ENCODE results near the gene TBXA2R. TPM values are rescaled to one million over a fixed set of nuclear protein-coding genes. Genes with fewer than 3 reads are reported as not detected.

TBXA2R gene
- total RNA-seq, 4 donors from 2014 or later, result 4.4 to 11.4 (median 7.2) TPM

DNA sequence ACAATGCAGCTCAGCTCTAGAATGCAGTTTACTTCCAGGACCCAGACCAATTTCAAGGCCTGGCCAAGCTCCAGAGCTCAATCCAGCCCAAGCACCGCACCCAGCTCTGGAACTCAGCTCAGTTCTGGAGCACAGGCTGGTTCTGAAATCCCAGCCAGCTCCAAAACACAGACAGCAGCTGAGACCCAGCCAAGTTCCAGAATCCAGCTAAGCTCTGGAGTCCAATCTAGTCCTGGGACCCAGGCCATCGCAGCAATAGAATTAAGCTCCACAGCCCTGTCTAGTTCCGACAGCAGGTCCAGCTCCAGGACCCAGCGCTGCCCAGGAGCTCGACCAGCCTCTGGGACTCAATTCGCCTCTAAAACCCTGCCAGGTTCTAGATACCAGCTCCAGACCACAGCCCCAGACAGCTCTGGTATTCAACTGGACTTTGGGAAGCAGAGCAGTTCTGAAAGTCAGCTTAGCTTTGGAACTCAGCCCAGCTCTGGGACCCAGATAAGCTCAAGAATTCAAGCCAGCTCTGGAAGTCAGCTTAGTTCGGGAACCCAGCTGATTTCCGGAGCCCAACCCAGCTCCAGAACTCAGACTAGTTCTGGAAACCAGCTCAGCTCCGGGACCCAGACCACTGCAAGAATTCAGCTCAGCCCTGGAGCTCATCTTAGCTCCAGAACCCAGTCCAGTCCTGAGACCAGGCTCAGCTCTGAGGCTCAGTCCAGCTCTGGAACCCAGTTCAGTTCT, 14.6 kb downstream of the TBXA2R start:
- WGBS, 2 donors, result 84 to 94% methylated on average over 8 to 9 of the region's 9 CpGs
- Histone ChIP-seq H3K4me1 (no peaks in the 10 kb centered on the region), H3K36me3 (peaks cover 0 to 18% (median 0%) of the 10 kb centered on the region in 3 donors), H3K9me3 (no peaks in the 10 kb centered on the region), H3K27ac (no peak overlapping the region), H3K27me3 (no peaks in the 10 kb centered on the region), H3K4me3 (no peak overlapping the region)
- DNase-seq (ENCODE audit: low spot score in 2 of 2), result no peak
- no peak for TF ChIP-seq CTCF (IDR thresholded peaks at IDR 0.05)
- TF ChIP-seq POLR2A (IDR thresholded peaks at IDR 0.05), result no peak
- TF ChIP-seq EP300 (IDR thresholded peaks at IDR 0.05), result no peak

GRCh38 chr19:3590991-3591659, 15.6 kb downstream of the TBXA2R start:
- Histone ChIP-seq H3K27me3 (peaks cover 0 to 5% of the 10 kb centered on the region in 2 donors), H3K4me1 (peaks cover 0 to 4% (median 0%) of the 10 kb centered on the region in 4 donors), H3K4me3 (no peak overlapping the region), H3K27ac (no peak overlapping the region), H3K36me3 (peaks cover 0 to 18% (median 0%) of the 10 kb centered on the region in 3 donors), H3K9me3 (no peaks in the 10 kb centered on the region)
- 87 to 97% methylated on average over 7 to 8 of the region's 8 CpGs for WGBS, 2 donors
- DNase-seq (ENCODE audit: low spot score in 2 of 2), result no peak
- no peak for TF ChIP-seq EP300 (IDR thresholded peaks at IDR 0.05)

- WGBS, 2 donors, result 97% methylated on average over 14 to 22 of the region's 22 CpGs
- Histone ChIP-seq H3K36me3 (peaks cover 0 to 10% (median 0%) of the 10 kb centered on the region in 3 donors), H3K9me3 (no peaks in the 10 kb centered on the region), H3K27me3 (peaks cover 0 to 16% of the 10 kb centered on the region in 2 donors), H3K27ac (no peak overlapping the region), H3K4me3 (no peak overlapping the region), H3K4me1 (peaks cover 0 to 14% (median 3%) of the 10 kb centered on the region in 4 donors)
- DNase-seq (ENCODE audit: low spot score in 2 of 2), result no peak
- TF ChIP-seq CTCF (IDR thresholded peaks at IDR 0.05) (no peak), EP300 (IDR thresholded peaks at IDR 0.05) (no peak), POLR2A (IDR thresholded peaks at IDR 0.05) (no peak)
Observed at GRCh38 chr19:3589949-3590348, 16.7 kb downstream of the TBXA2R start.

DNA sequence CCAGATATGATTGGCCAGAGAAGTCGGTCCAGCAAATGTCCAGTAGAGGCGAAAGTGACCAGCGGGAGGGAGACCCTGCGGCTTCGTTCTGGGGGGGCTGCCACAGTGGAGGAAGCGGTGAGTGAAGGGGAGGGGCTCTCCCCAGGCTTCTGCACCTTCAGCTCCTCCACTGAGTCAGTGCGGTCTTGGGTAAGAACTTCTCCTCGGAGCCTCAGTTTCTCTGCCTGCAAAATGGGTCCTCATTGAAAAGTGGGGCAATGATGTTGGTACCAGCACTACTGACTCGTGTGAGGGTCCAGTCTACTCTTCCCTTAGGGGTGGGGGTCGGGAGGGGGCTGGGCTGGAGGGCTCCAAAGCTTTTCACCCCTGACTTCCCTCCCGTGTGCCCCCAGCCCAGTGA, 17.2 kb downstream of the TBXA2R start:
- 90 to 91% methylated on average over 10 to 11 of the region's 11 CpGs for WGBS, 2 donors
- DNase-seq (ENCODE audit: low spot score in 2 of 2), result no peak

More for the DNA sequence above, 17.2 kb downstream of the TBXA2R start:
- H3K9me3 ChIP-seq, result no peaks in the 10 kb centered on the region
- TF ChIP-seq CTCF (IDR thresholded peaks at IDR 0.05) (no peak), EP300 (IDR thresholded peaks at IDR 0.05) (no peak), POLR2A (IDR thresholded peaks at IDR 0.05) (no peak)
- peaks cover 0 to 14% (median 3%) of the 10 kb centered on the region in 4 donors for H3K4me1 ChIP-seq
- no peak overlapping the region for H3K4me3 ChIP-seq
- no peak overlapping the region for H3K27ac ChIP-seq
- H3K36me3 ChIP-seq, result peaks cover 0 to 6% (median 0%) of the 10 kb centered on the region in 3 donors
- H3K27me3 ChIP-seq, result peaks cover 0 to 19% of the 10 kb centered on the region in 2 donors
